ENCODE results near the gene CCDC6. TPM values are rescaled to one million over a fixed set of nuclear protein-coding genes. Genes with fewer than 3 reads are reported as not detected.

Gene CCDC6
- total RNA-seq, 1 experiment from 2014 or later = 54.9 TPM

- ChIA-PET RAD21 (ENCODE audit: low non-redundant PET in 1 of 2, low total read pairs in 2 of 2, uncharacterized antibody in 2 of 2, unreplicated experiment in 2 of 2) (no interaction called here), CTCF (no interaction called here), POLR2A (no interaction called here)
- no TSS peak for BruUV-seq (replicated peaks)
- Histone ChIP-seq H3K4me1 (ENCODE audit: control insufficient read depth in 1 of 2, insufficient read depth in 2 of 2, low read length in 2 of 2) (no peaks in the 10 kb centered on the region), H4K20me1 (ENCODE audit: insufficient read depth) (no peaks in the 10 kb centered on the region), H3K4me2 (ENCODE audit: low read length) (no peak overlapping the region), H3K9me3 (ENCODE audit: control insufficient read depth in 1 of 2, insufficient read depth in 1 of 2, low read depth in 1 of 2, low read length in 2 of 2) (no peaks in the 10 kb centered on the region), H3K36me3 (ENCODE audit: control insufficient read depth in 1 of 2, insufficient read depth in 2 of 2, low read length in 2 of 2) (peaks cover 17 to 21% of the 10 kb centered on the region in 2 experiments), H3K4me3 (replicated peaks in 1 of 2; ENCODE audit: low read depth in 1 of 2, low read length in 2 of 2) (no peak overlapping the region), H3K9ac (ENCODE audit: low read length) (no peak overlapping the region), H3K9me2 (ENCODE audit: insufficient read depth) (no peaks in the 10 kb centered on the region), H3K79me2 (ENCODE audit: insufficient read depth, low read length) (no peaks in the 10 kb centered on the region), H2AFZ (ENCODE audit: low read depth, low read length, poor library complexity, severe bottlenecking) (no peak overlapping the region), H3K27ac (ENCODE audit: low read depth, low read length) (no peak overlapping the region), H3K27me3 (ENCODE audit: insufficient read depth, low read length) (no peaks in the 10 kb centered on the region)
- ATAC-seq = no peak
- no peak for DNase-seq (ENCODE audit: low read depth, low spot score)
- intact Hi-C loops (cut with micrococcal nuclease) = no loop called here
- no peak for TF ChIP-seq CTCF (IDR thresholded peaks at IDR 0.05 in 2 of 3, conservative IDR thresholded peaks at IDR 0.05 in 1 of 3; ENCODE audit: borderline replicate concordance in 1 of 3, insufficient read depth in 1 of 3, low read depth in 2 of 3, low read length in 2 of 3)
- no peak for TF ChIP-seq FOSL1 (IDR thresholded peaks at IDR 0.05; ENCODE audit: low read depth)
- no peak for TF ChIP-seq POLR2A (IDR thresholded peaks at IDR 0.05; ENCODE audit: borderline replicate concordance, extremely low read depth, insufficient read depth, insufficient read length)
- TF ChIP-seq, protein P1, sequence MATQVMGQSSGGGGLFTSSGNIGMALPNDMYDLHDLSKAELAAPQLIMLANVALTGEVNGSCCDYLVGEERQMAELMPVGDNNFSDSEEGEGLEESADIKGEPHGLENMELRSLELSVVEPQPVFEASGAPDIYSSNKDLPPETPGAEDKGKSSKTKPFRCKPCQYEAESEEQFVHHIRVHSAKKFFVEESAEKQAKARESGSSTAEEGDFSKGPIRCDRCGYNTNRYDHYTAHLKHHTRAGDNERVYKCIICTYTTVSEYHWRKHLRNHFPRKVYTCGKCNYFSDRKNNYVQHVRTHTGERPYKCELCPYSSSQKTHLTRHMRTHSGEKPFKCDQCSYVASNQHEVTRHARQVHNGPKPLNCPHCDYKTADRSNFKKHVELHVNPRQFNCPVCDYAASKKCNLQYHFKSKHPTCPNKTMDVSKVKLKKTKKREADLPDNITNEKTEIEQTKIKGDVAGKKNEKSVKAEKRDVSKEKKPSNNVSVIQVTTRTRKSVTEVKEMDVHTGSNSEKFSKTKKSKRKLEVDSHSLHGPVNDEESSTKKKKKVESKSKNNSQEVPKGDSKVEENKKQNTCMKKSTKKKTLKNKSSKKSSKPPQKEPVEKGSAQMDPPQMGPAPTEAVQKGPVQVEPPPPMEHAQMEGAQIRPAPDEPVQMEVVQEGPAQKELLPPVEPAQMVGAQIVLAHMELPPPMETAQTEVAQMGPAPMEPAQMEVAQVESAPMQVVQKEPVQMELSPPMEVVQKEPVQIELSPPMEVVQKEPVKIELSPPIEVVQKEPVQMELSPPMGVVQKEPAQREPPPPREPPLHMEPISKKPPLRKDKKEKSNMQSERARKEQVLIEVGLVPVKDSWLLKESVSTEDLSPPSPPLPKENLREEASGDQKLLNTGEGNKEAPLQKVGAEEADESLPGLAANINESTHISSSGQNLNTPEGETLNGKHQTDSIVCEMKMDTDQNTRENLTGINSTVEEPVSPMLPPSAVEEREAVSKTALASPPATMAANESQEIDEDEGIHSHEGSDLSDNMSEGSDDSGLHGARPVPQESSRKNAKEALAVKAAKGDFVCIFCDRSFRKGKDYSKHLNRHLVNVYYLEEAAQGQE (IDR thresholded peaks at IDR 0.05; ENCODE audit: low read depth) = no peak
- TF ChIP-seq POLR2AphosphoS5 (IDR thresholded peaks at IDR 0.05; ENCODE audit: low read depth, low read length) = no peak
- no peak for TF ChIP-seq EZH2phosphoT487 (IDR thresholded peaks at IDR 0.05; ENCODE audit: borderline replicate concordance)
- TF ChIP-seq EZH2 (IDR thresholded peaks at IDR 0.05) = no peak
- no peak for TF ChIP-seq SRF (IDR thresholded peaks at IDR 0.05; ENCODE audit: low read depth)
- TF ChIP-seq ZNF274 (IDR thresholded peaks at IDR 0.05; ENCODE audit: low read depth, low read length) = no peak
- TF ChIP-seq ATF3 (IDR thresholded peaks at IDR 0.05) = no peak
- no peak for TF ChIP-seq ELF1 (IDR thresholded peaks at IDR 0.05; ENCODE audit: borderline replicate concordance, low read depth)
- TF ChIP-seq SIN3A (IDR thresholded peaks at IDR 0.05; ENCODE audit: low read depth) = no peak
- TF ChIP-seq YY1 (IDR thresholded peaks at IDR 0.05; ENCODE audit: extremely low read depth, insufficient replicate concordance, low read depth, low read length) = no peak
- TF ChIP-seq CEBPB (IDR thresholded peaks at IDR 0.05; ENCODE audit: low read depth) = no peak
- TF ChIP-seq EGR1 (IDR thresholded peaks at IDR 0.05; ENCODE audit: low read depth) = no peak
Measured at GRCh38 chr10:59801171-59801570, 105.2 kb downstream of the CCDC6 start.
